Transverse colon (tissue), 4 donors: ENCODE results near the gene ASB16. TPM values are rescaled to one million over a fixed set of nuclear protein-coding genes. Genes with fewer than 3 reads are reported as not detected.

Source experiments
- DNase-seq: peaks from one replicate; pipeline ENCODE4 v3.0.0-alpha.2; 2019
- H3K27ac ChIP-seq, 4 donors: fragments of 200-600 bp; sonication (generic); 2 replicates each; pipeline ENCODE4 v1.5.1; 2016 to 2018; ENCODE audit warnings: inconsistent platforms in 4 of 4
- H3K27me3 ChIP-seq: fragments of 200-600 bp; sonication (generic); 2 replicates; pipeline ENCODE4 v1.5.1; 2017; ENCODE audit warnings: inconsistent platforms
- H3K36me3 ChIP-seq, 4 donors: fragments of 200-600 bp; sonication (generic); 2 replicates each; pipeline ENCODE4 v1.5.1; 2017 to 2019; ENCODE audit warnings: inconsistent platforms in 4 of 4
- H3K4me1 ChIP-seq, 4 donors: fragments of 200-600 bp; sonication (generic); 2 replicates each; pipeline ENCODE4 v1.5.1; 2017 to 2020; ENCODE audit warnings: inconsistent platforms in 4 of 4
- H3K4me3 ChIP-seq, 4 donors: fragments of 200-600 bp; sonication (generic); 1 replicate in 1 of 4; 2 replicates in 3 of 4; pipeline versions ENCODE4 v1.5.1 to v1.6.1; 2017 to 2019; ENCODE audit warnings: inconsistent platforms in 4 of 4
- H3K9me3 ChIP-seq, 2 donors: fragments of 200-600 bp; sonication (generic); 2 replicates each; pipeline ENCODE4 v1.5.1; 2017 to 2019; ENCODE audit warnings: inconsistent platforms in 2 of 2
- EP300 ChIP-seq: sonication (generic); formaldehyde crosslinking; IDR thresholded peaks from one replicate; pipeline ENCODE4 v1.6.1; 2017; ENCODE audit warnings: antibody characterized with exemption, low read depth
- POLR2A ChIP-seq: fragments of 450-650 bp; IDR thresholded peaks from one replicate; pipeline ENCODE4 v1.6.1; 2016; ENCODE audit warnings: antibody characterized with exemption, mild to moderate bottlenecking, moderate library complexity
- POLR2AphosphoS5 ChIP-seq, 3 donors: sonication (generic); formaldehyde crosslinking; IDR thresholded peaks; one replicate each; pipeline ENCODE4 v1.6.1; 2016; ENCODE audit warnings: antibody characterized with exemption in 3 of 3
- WGBS, 2 donors: methylation state at CpG; one replicate each; pipeline ENCODE4 v1.1.5; 2018; ENCODE audit warnings: low coverage in 1 of 2; 5-methylcytosine and 5-hydroxymethylcytosine counted together
- in situ Hi-C, 4 donors: fragments of 200-750 bp; cut with MboI; loops; one replicate each; pipeline versions ENCODE4 v1.15.0 to v1.15.1; 2017; ENCODE audit warnings: low sequenced_read_pairs in 3 of 4, low pct_ligation_motif_present in 1 of 4, low pct_unique_long_range_greater_than_20kb in 1 of 4
- intact Hi-C: fragments of 100-400 bp; cut with DNase I; formaldehyde crosslinking; loops from one replicate; pipeline ENCODE4 v1.15.1; 2023; ENCODE audit warnings: low total_unique reads
- total RNA-seq, 4 donors: library from RNA; depleted of rRNA; stranded (reverse); fragments of >200 nt; gene quantifications; one replicate each; pipeline ENCODE4 v1.1.0, GENCODE V29; 2016
- TF ChIP-seq, protein P1 (sequence below), 5 experiments: fragments of 200-600 bp in 3 of 5; fragments of 450-650 bp in 2 of 5; sonication (generic) in 3 of 5; IDR thresholded peaks; 1 replicate in 2 of 5; 2 replicates in 3 of 5; pipeline ENCODE4 v1.5.1; 2016 to 2017; ENCODE audit warnings: antibody characterized with exemption in 5 of 5, inconsistent platforms in 3 of 5, mild to moderate bottlenecking in 2 of 5, moderate library complexity in 1 of 5

The ASB16 gene
- total RNA-seq, 4 donors from 2014 or later, result 1.2 to 2.6 TPM; not detected in 2

DNA sequence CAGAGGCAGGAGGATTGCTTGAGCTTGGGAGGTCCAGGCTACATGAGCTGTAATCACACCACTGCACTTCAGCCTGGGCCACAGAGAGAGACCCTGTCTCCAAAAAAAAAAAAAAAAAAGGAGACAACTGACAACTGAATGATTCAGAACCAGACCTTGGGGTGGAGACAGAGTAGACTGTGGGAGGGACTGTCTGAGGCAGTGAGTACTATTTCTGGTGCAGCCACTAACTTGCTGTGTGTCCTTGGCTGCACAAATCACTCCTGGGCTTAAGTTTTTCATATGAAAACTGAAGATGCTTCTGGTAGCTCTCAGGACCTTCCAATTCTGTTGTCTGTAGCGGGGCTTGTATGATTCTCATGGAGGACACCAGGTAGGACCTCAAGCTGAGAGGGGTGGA, 5.8 kb downstream of the ASB16 start:
- no peak for DNase-seq
- intact Hi-C loops, result no loop called here
- 100% methylated on average over 1 of the region's 1 CpG; no CpG with 5 or more reads in 1 of the 2 donors for WGBS, 2 donors

GRCh38 chr17:44176671-44177501, 6.4 kb downstream of the ASB16 start:
- WGBS, 2 donors, result 98 to 100% methylated on average over 1 to 33 of the region's 54 CpGs
- Histone ChIP-seq H3K4me1 (peaks cover 0 to under 1% (median 0%) of the 10 kb centered on the region in 4 donors), H3K9me3 (no peaks in the 10 kb centered on the region), H3K36me3 (peaks cover 0 to 12% (median 0%) of the 10 kb centered on the region in 4 donors), H3K4me3 (no peak overlapping the region), H3K27me3 (no peaks in the 10 kb centered on the region), H3K27ac (no peak overlapping the region)
- DNase-seq, result no peak
- in situ Hi-C loops (no loop called here), intact Hi-C loops (no loop called here)
- TF ChIP-seq POLR2A (no peak), POLR2AphosphoS5 (IDR thresholded peaks at IDR 0.05) (no peak), EP300 (no peak)
- TF ChIP-seq, protein P1, sequence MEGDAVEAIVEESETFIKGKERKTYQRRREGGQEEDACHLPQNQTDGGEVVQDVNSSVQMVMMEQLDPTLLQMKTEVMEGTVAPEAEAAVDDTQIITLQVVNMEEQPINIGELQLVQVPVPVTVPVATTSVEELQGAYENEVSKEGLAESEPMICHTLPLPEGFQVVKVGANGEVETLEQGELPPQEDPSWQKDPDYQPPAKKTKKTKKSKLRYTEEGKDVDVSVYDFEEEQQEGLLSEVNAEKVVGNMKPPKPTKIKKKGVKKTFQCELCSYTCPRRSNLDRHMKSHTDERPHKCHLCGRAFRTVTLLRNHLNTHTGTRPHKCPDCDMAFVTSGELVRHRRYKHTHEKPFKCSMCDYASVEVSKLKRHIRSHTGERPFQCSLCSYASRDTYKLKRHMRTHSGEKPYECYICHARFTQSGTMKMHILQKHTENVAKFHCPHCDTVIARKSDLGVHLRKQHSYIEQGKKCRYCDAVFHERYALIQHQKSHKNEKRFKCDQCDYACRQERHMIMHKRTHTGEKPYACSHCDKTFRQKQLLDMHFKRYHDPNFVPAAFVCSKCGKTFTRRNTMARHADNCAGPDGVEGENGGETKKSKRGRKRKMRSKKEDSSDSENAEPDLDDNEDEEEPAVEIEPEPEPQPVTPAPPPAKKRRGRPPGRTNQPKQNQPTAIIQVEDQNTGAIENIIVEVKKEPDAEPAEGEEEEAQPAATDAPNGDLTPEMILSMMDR (IDR thresholded peaks at IDR 0.05), result no peak

More for the DNA sequence above, 5.8 kb downstream of the ASB16 start:
- H3K27me3 ChIP-seq, result no peaks in the 10 kb centered on the region
- no peak overlapping the region for H3K27ac ChIP-seq
- H3K4me1 ChIP-seq, result peaks cover 0 to 4% (median 0%) of the 10 kb centered on the region in 4 donors
- peaks cover 0 to 12% (median 0%) of the 10 kb centered on the region in 4 donors for H3K36me3 ChIP-seq
- in situ Hi-C loops, result no loop called here
- no peak overlapping the region for H3K4me3 ChIP-seq
- TF ChIP-seq, protein P1 (IDR thresholded peaks at IDR 0.05), result no peak
- TF ChIP-seq EP300 (no peak), POLR2A (no peak), POLR2AphosphoS5 (IDR thresholded peaks at IDR 0.05) (no peak)
- no peaks in the 10 kb centered on the region for H3K9me3 ChIP-seq

DNA sequence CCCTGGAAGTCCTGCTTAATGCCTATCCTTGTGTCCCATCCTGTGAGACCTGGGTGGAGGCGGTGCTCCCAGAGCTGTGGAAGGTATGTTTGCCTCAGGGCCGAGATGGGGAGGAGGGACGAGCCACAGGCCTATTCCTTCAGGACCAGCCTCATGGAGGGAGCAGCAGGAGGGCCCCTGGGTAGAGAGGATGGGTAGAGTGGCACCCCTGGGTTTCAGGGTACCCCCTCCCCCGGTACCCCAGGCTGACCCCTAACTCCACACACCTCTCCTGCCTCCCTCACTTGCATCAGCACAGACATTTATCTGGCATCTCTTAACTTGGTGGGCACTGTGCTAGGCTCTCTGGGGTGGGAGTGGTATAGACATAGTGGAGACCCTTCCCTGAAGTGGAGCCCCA, 7.1 kb downstream of the ASB16 start:
- peaks cover 0 to 12% (median 0%) of the 10 kb centered on the region in 4 donors for H3K36me3 ChIP-seq
- H3K4me1 ChIP-seq, result no peaks in the 10 kb centered on the region
- DNase-seq, result no peak
- TF ChIP-seq, protein P1 (IDR thresholded peaks at IDR 0.05), result no peak
- TF ChIP-seq POLR2A (no peak), EP300 (no peak), POLR2AphosphoS5 (IDR thresholded peaks at IDR 0.05) (no peak)
- no peaks in the 10 kb centered on the region for H3K27me3 ChIP-seq
- H3K4me3 ChIP-seq, result no peak overlapping the region
- intact Hi-C loops (no loop called here), in situ Hi-C loops (no loop called here)
- no peaks in the 10 kb centered on the region for H3K9me3 ChIP-seq
- WGBS, 2 donors, result 100% methylated on average over 4 of the region's 4 CpGs; no CpG with 5 or more reads in 1 of the 2 donors
- H3K27ac ChIP-seq, result no peak overlapping the region

DNA sequence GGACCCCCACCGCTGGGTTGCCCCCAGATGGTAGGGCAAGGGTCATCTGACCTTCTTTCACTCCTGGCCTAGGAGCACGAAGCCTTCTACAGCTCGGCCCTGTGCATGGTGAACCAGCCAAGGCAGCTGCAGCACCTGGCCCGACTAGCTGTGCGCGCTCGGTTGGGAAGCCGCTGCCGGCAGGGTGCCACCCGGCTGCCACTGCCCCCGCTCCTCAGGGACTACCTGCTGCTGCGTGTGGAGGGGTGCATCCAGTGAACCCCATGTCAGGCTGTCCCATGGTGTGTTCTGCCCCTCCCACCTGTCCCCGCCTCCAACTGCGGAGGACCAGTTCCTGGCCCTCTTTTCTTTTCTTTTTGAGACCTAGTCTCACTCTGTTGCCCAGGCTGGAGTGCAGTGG, 7.6 kb downstream of the ASB16 start:
- no peak for DNase-seq
- no peaks in the 10 kb centered on the region for H3K27me3 ChIP-seq
- H3K9me3 ChIP-seq, result no peaks in the 10 kb centered on the region
- in situ Hi-C loops (no loop called here), intact Hi-C loops (no loop called here)
- H3K27ac ChIP-seq, result no peak overlapping the region
- TF ChIP-seq EP300 (no peak), POLR2A (no peak), POLR2AphosphoS5 (IDR thresholded peaks at IDR 0.05) (no peak)
- TF ChIP-seq, protein P1 (IDR thresholded peaks at IDR 0.05), result no peak
- H3K4me3 ChIP-seq, result no peak overlapping the region
- H3K36me3 ChIP-seq, result peaks cover 0 to 12% (median 0%) of the 10 kb centered on the region in 4 donors
- H3K4me1 ChIP-seq, result no peaks in the 10 kb centered on the region
- 97% methylated on average over 9 of the region's 14 CpGs; no CpG with 5 or more reads in 1 of the 2 donors for WGBS, 2 donors
